OCI-LY7 (cell line): Measurements from ENCODE around the gene GRK4.

ENCODE experiments used
- EZH2phosphoT487 ChIP-seq: fragments of 200-600 bp; sonication (generic); IDR thresholded peaks from 2 replicates; pipeline ENCODE4 v1.6.1; 2018; ENCODE audit warnings: low read depth, borderline replicate concordance, mild to moderate bottlenecking, mixed run types, antibody characterized with exemption, low read length, moderate library complexity, mixed read lengths
- TF ChIP-seq, protein P1 (sequence below): fragments of 200-600 bp; sonication (generic); conservative IDR thresholded peaks from 2 replicates; pipeline ENCODE4 v1.5.1; 2014; ENCODE audit warnings: mild to moderate bottlenecking, antibody characterized with exemption, low read length, moderate library complexity, mixed read lengths

GRCh38 chr4:2981256-2981819 is 18.0 kb downstream of the GRK4 start:
- TF ChIP-seq, protein P1, sequence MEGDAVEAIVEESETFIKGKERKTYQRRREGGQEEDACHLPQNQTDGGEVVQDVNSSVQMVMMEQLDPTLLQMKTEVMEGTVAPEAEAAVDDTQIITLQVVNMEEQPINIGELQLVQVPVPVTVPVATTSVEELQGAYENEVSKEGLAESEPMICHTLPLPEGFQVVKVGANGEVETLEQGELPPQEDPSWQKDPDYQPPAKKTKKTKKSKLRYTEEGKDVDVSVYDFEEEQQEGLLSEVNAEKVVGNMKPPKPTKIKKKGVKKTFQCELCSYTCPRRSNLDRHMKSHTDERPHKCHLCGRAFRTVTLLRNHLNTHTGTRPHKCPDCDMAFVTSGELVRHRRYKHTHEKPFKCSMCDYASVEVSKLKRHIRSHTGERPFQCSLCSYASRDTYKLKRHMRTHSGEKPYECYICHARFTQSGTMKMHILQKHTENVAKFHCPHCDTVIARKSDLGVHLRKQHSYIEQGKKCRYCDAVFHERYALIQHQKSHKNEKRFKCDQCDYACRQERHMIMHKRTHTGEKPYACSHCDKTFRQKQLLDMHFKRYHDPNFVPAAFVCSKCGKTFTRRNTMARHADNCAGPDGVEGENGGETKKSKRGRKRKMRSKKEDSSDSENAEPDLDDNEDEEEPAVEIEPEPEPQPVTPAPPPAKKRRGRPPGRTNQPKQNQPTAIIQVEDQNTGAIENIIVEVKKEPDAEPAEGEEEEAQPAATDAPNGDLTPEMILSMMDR = no peak
- TF ChIP-seq EZH2phosphoT487 = no peak
